Right renal cortex interstitium (tissue), 3 donors: ENCODE measurements around the gene TOP2B. TPM values are rescaled to one million over a fixed set of nuclear protein-coding genes. Genes with fewer than 3 reads are reported as not detected.
A peak's percentile ranks its signal among the peaks of the same experiment; 100 is the strongest.

Experiments used
- DNase-seq, 3 donors: peaks; one replicate each; pipeline ENCODE4 v3.0.0-alpha.2; 2013; ENCODE audit warnings: low read depth in 3 of 3, low spot score in 2 of 3
- polyA plus RNA-seq, 3 donors: library from polyadenylated mRNA; unstranded; fragments of 120-200 nt; gene quantifications; one replicate each; pipeline ENCODE4 v1.2.1, GENCODE V29; 2013; ENCODE audit not compliant: insufficient read length in 3 of 3

Gene TOP2B
- polyA plus RNA-seq = 100 to 1,000 TPM; 317 to 359 (median 332) TPM

DNA sequence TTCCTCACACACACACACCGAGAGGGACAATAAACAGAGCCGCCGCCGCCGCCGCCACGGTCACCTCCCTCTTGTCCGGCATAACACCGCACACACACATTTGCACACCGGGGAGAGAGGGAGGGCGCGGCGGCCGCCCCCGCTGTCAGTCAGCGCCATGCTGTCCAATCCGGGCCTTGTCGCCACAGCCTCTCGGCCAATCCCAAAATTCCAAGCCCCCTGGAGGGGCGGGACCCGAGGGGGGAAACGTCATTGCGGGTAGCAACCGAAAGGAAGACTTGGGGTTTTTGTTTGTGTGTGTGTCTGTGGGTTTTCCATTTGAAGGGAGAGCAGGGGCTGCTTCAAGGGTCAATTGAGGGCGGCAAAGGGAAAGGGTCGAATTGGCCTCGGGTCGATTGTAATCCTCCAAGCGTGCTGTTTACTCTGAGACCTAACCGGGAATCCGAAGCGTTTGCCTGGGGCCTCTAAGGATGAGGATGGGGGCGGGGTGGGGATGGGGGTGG is at the start of gene TOP2B:
Gene TOP2B (minus strand): TSS at position 96 of the 503 bp plus-strand sequence. CDS start 610 bp downstream, outside the sequence.
- peak; percentile 92 to 95 (median 93) for DNase-seq

DNA sequence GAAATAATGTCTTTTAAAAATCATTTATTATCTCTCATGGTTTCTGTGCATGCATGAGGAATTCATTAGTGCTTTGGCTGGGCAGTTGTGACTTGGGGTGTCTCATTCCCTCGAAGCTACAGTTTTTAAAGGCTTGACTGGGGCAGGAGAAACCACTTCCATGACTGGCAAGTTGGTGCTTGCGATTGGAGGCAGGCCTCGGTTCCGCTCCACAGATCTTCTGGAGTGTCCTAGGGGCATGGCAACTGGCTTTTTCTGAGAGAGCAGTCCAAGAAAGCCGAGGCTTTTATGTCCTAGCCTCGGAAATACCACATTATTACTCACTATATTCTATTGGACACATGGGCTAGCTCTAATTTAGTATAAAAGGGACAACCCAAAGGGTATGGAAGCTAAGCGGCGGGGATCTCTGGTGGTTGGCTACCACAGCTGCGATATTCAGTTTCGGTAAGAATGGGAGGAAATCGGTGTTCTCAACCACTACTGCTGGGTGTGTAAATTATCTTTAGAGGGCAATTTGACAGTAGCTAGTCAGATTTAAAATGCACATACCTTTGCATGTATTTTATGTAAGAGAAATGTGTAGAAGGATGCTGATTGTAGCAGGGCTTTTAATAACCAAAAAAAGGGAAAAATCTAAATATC is 48.8 kb upstream of the TOP2B start:
- DNase-seq = no peak

GRCh38 chr3:25711090-25711489 is 46.4 kb upstream of the TOP2B start:
- no peak for DNase-seq

- no peak for DNase-seq
Observed at GRCh38 chr3:25708036-25708435, 43.3 kb upstream of the TOP2B start.

- no peak for DNase-seq
Observed at GRCh38 chr3:25707268-25707926, 42.7 kb upstream of the TOP2B start.

DNA sequence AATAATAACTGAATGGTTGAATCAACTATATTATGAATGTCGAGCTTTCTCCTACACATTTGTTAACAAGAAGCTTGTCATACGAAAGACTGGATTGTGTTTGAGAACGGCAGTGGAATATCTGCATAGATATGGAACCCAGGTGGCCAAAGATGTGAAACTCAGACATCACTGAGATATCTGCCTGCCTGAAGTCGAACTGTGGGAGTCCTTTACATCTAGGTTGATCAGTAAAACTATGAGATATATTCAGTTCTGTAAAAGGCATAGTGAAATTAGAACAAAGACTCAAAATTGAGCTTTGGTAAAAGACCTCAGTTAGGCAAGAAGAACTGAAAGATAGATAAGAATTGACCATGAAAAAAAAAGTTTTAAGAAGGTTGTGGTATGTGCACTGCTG is 41.5 kb upstream of the TOP2B start:
- no peak for DNase-seq

- no peak for DNase-seq
Observed at GRCh38 chr3:25697553-25697952, 32.8 kb upstream of the TOP2B start.

DNA sequence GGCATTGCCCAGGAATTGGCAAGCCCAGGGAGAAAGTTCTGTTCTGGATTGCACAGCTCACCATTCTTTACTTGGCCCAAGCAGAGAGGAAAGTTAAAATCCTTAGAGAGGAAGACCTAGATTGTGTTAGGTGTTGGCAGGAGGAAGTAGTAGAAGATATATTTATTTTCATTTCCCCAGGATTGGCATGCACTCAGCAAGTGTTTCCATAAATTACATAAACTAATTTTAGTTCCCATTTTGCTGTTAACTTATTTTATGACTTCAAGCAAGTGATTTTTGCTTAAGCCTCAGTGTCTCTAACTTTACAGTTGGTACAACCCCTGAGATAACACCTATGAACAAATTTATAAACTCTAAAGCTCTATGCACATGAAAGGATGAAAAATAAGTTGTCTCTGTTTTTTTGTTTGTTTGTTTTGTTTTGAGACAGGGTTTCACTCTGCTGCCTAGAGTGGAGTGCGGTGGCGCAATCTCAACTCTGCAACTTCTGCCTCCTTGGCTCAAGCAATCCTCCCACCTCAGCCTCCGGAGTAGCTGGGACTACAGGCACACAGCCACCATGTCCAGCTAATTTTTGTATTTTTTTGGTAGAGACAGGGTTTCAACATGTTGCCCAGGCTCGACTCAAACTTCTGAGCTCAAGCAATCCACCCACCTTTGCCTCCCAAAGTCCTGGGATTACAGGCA is 31.2 kb upstream of the TOP2B start:
- DNase-seq = no peak

DNA sequence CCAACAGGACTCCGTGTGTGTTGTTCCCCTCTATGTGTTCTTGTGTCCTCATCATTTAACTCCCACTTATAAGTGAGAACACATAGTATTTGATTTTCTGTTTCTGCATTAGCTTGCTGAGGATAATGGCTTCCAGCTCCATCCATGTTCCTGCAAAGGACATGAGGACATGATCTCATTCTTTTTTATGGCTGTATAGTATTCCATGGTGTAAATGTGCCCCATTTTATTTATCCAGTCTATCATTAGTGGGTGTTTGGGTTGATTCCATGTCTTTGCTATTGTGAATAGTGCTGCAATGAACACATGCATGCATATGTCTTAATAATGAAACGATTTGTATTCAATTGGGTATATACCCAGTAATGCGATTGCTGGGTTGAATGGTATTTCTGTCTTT is 28.5 kb upstream of the TOP2B start:
- no peak for DNase-seq

- DNase-seq = no peak
Observed at GRCh38 chr3:25692341-25692740, 27.6 kb upstream of the TOP2B start.

- DNase-seq = no peak
Observed at GRCh38 chr3:25690768-25691533, 26.2 kb upstream of the TOP2B start.

GRCh38 chr3:25689226-25689625 is 24.5 kb upstream of the TOP2B start:
- DNase-seq = no peak

DNA sequence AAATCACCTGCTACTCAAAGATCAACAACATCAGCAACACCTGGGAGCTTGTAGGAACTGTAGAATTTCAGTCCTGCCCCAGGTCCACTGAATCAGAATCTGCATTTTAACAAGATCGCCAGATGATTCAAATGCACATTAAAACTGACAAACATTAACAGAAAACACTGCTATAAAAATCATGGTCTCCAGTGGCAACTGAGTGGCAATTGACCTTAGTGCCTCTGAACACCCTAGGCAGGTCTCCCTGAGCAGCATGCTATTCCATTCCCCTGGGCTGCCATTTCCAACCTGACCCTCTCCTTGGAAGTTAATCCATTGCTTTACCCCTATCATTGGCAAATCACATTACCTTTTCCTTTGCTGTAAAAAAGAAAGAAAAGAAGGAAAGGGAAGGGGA is 23.0 kb upstream of the TOP2B start:
- no peak for DNase-seq

- DNase-seq = no peak
Observed at GRCh38 chr3:25686766-25687165, 22.1 kb upstream of the TOP2B start.

DNA sequence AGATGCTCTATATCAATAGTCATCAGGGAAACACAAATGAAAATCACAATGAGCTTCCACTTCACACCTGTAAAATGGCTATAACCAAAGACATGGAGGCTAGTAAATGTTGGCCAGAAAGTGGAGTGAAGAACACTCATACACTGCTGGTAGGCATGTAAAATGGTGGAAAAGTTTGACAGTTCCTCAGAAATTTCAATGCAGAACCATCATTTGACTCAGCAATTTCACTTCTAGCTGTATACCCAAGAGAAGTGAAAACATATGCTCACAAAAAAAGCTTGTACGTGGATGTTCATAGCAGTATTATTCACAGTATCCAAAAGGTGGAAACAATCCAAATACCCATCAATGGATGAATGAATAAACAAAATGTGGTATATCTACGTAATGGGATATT is 19.2 kb upstream of the TOP2B start:
- DNase-seq = no peak

DNA sequence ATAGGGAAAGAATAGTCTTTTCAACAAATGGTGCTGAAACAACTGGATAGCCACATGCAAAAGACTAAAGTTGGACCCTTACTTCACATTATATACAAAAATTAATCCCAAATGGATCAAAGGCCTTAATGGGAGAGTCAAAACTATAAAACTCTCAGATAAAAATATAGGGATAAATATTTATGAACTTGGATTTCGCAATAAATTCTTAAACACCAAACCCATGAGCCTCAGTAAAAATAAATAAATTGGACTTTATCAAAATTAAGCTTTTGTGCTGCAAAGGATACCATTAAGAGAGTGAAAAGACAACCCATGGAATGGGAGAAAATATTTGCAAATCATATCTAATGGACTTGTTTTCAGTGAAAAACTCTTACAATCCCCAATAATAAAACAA is 18.7 kb upstream of the TOP2B start:
- DNase-seq = no peak

DNA sequence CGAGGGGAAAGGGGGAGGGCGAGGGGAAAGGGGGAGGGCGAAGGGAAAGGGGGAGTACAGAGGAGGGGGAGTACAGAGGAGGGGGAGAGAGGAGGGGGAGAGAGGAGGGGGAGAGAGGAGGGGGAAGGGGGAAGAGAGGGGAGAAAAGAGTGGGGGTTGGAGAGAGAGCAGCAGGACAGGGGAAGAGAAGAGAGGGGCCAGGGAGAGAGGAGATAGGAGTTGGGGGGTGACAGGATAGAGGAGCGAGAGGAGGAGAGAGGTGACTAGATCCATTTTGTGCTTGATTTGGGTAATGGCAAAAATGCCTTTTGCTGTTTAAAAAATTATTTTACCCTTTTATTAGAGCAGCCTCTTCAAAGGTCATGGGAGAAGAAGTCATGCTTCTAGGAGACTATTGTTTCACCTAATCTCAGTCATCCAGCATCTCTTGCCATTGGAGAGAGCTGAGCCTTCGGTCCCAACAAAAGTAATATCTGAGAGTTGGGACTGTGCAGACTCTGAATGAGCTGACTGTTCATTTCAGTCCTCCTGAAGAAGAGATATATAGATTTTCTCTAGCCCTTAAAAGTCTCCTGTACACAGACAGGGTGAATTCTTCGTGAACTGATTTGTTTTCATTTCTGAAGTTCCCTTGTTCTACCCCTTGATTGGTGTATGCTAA is 15.1 kb upstream of the TOP2B start:
- DNase-seq = no peak

GRCh38 chr3:25679166-25679565 is 14.5 kb upstream of the TOP2B start:
- DNase-seq = no peak

GRCh38 chr3:25678581-25678980 is 13.9 kb upstream of the TOP2B start:
- DNase-seq = no peak

DNA sequence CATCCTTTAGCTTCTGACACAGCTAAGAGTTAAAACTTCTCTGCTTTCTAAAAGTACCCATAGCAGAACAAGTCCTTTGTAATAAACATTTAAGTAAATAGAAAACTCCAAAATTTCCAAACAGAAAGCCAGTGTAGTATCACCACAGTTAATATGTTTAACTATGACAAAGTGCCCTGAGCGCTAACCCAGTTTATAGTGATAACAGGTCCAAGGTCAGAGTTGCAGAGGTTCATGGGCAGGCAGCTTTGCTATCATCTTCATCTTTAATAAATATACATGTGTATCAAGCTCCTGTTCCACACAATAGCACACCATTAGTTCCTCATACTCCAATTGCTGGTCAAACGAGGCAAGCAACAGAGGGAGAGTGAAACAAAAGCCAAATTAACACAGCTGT is 12.4 kb upstream of the TOP2B start:
- DNase-seq = no peak
